Lower leg skin (tissue), 4 donors: Measurements from ENCODE around the gene TIMP1. TPM values are rescaled to one million over a fixed set of nuclear protein-coding genes. Genes with fewer than 3 reads are reported as not detected.

Source experiments
- DNase-seq, 2 donors: peaks; one replicate each; pipeline ENCODE4 v3.0.0-alpha.2; 2019; ENCODE audit warnings: low spot score in 2 of 2
- H3K4me3 ChIP-seq: fragments of 200-600 bp; sonication (generic); 2 replicates; pipeline ENCODE4 v1.5.1; 2017; ENCODE audit warnings: mild to moderate bottlenecking, low read depth; ENCODE audit not compliant: poor library complexity, severe bottlenecking
- CTCF ChIP-seq, 3 donors: fragments of 450-650 bp; IDR thresholded peaks; one replicate each; pipeline ENCODE4 v1.5.1; 2016; ENCODE audit warnings: antibody characterized with exemption in 3 of 3, mild to moderate bottlenecking in 3 of 3, moderate library complexity in 2 of 3
- POLR2A ChIP-seq, 2 donors: fragments of 450-650 bp; IDR thresholded peaks; one replicate each; pipeline ENCODE4 v1.6.1; 2016 to 2017; ENCODE audit warnings: antibody characterized with exemption in 2 of 2, mild to moderate bottlenecking in 1 of 2, moderate library complexity in 1 of 2
- WGBS, 2 donors: methylation state at CpG; one replicate each; pipeline ENCODE4 v1.1.5; 2018; 5-methylcytosine and 5-hydroxymethylcytosine counted together
- intact Hi-C: fragments of 100-400 bp; cut with DNase I; formaldehyde crosslinking; loops from one replicate; pipeline ENCODE4 v1.15.0; 2023; ENCODE audit warnings: low total_unique reads
- total RNA-seq, 4 donors: library from RNA; depleted of rRNA; stranded (reverse); fragments of >200 nt; gene quantifications; one replicate each; pipeline ENCODE4 v1.1.0, GENCODE V29; 2016

Gene TIMP1
- total RNA-seq, 4 donors from 2014 or later: 27.5 to 82.1 (median 53.5) TPM

DNA sequence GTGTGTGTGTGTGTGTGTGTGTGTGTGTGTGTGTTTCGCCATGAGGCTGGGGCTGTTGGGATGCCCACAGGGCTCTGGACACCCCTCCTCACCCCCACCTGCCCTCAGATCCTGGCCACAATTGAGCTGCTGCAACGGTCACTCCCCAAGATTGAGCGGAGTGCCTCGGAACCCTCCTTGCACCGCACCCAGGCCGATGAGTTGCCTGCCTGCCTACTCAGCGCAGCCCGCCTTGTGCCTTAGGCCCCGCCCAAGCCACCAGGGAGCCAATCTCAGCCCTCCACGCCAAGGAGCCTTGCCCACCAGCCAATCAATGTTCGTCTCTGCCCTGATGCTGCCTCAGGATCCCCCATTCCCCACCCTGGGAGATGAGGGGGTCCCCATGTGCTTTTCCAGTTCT lies 11.0 kb upstream of the TIMP1 start:
- 87 to 96% methylated on average over 5 to 11 of the region's 11 CpGs for WGBS, 2 donors
- H3K4me3 ChIP-seq: no peak overlapping the region
- intact Hi-C loops: no loop called here
- DNase-seq: no peak
- TF ChIP-seq CTCF (IDR thresholded peaks at IDR 0.05) (no peak), POLR2A (IDR thresholded peaks at IDR 0.05) (no peak)

DNA sequence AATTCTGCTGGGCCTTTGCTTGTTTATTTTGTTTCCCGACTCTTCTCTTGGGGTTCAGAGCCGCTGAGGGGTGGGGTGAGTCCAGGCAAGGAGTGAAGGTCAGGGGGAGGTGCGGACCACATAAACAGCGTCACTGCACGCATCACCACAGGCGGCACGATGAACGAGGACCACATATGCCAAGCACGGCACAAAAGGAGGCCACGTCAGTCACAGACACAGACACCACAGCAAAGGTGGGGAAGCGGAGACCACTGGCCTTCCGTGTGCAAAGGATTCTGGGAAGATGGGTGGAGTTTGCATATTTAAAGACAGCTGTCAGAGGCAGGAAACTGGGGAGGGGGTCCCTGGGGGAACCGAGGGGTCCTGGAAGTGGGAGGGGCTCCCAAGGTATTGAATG lies 10.3 kb upstream of the TIMP1 start:
- intact Hi-C loops: no loop called here
- 92 to 95% methylated on average over 13 of the region's 13 CpGs for WGBS, 2 donors
- DNase-seq: peak in 1 of 2 donors; percentile 63
- TF ChIP-seq POLR2A (IDR thresholded peaks at IDR 0.05) (no peak), CTCF (IDR thresholded peaks at IDR 0.05) (no peak)
- H3K4me3 ChIP-seq: no peak overlapping the region

- peak in 1 of 2 donors; percentile 82 for DNase-seq
- 68 to 69% methylated on average over 8 to 9 of the region's 9 CpGs for WGBS, 2 donors
- H3K4me3 ChIP-seq: no peak overlapping the region
- intact Hi-C loops: no loop called here
- TF ChIP-seq CTCF (IDR thresholded peaks at IDR 0.05) (no peak), POLR2A (IDR thresholded peaks at IDR 0.05) (no peak)
These were observed 9.4 kb upstream of the TIMP1 start for GRCh38 chrX:47572773-47573340.

GRCh38 chrX:47573341-47574075 lies 8.7 kb upstream of the TIMP1 start:
- intact Hi-C loops: no loop called here
- TF ChIP-seq POLR2A (IDR thresholded peaks at IDR 0.05): no peak
- TF ChIP-seq CTCF (IDR thresholded peaks at IDR 0.05): no peak
- DNase-seq: peak in 1 of 2 donors; percentile 86
- no peak overlapping the region for H3K4me3 ChIP-seq
- WGBS, 2 donors: 12 to 54% methylated on average over 12 to 20 of the region's 20 CpGs

- TF ChIP-seq CTCF (IDR thresholded peaks at IDR 0.05) (no peak), POLR2A (IDR thresholded peaks at IDR 0.05) (no peak)
- H3K4me3 ChIP-seq: no peak overlapping the region
- WGBS, 2 donors: 0 to 27% methylated on average over 1 to 8 of the region's 41 CpGs
- intact Hi-C loops: no loop called here
- DNase-seq: no peak
These were observed 8.1 kb upstream of the TIMP1 start for GRCh38 chrX:47574076-47574546.
